Thyroid gland (tissue), 4 donors: Measurements from ENCODE around the gene MRPL41. TPM values are rescaled to one million over a fixed set of nuclear protein-coding genes. Genes with fewer than 3 reads are reported as not detected.

Experiments used
- DNase-seq, 2 donors: peaks; one replicate each; pipeline ENCODE4 v3.0.0-alpha.2; 2019
- H3K27ac ChIP-seq, 3 donors: fragments of 200-600 bp; sonication (generic); 1 replicate in 2 of 3; 2 replicates in 1 of 3; pipeline ENCODE4 v1.5.1; 2016 to 2019; ENCODE audit warnings: mild to moderate bottlenecking in 1 of 3, moderate library complexity in 1 of 3
- H3K27me3 ChIP-seq: fragments of 200-600 bp; sonication (generic); one replicate; pipeline ENCODE4 v1.5.1; 2019
- H3K36me3 ChIP-seq, 2 donors: fragments of 200-600 bp; sonication (generic); one replicate each; pipeline ENCODE4 v1.5.1; 2016 to 2019
- H3K4me1 ChIP-seq, 2 donors: fragments of 200-600 bp; sonication (generic); one replicate each; pipeline ENCODE4 v1.5.1; 2017 to 2019
- H3K4me3 ChIP-seq, 3 donors: fragments of 200-600 bp; sonication (generic); replicated peaks in 1 of 3; 1 replicate in 2 of 3; 2 replicates in 1 of 3; pipeline ENCODE4 v1.5.1; 2016; ENCODE audit warnings: mild to moderate bottlenecking in 1 of 3
- H3K9me3 ChIP-seq: fragments of 200-600 bp; sonication (generic); one replicate; pipeline ENCODE4 v1.5.1; 2017
- POLR2A ChIP-seq, 2 donors: fragments of 450-650 bp; IDR thresholded peaks; one replicate each; pipeline ENCODE4 v1.6.1; 2017; ENCODE audit warnings: antibody characterized with exemption in 2 of 2, mild to moderate bottlenecking in 2 of 2, moderate library complexity in 1 of 2
- whole genome bisulfite sequencing, 2 donors: methylation state at CpG; one replicate each; pipeline ENCODE4 v1.1.5; 2017; 5-methylcytosine and 5-hydroxymethylcytosine counted together
- intact Hi-C: fragments of 100-400 bp; cut with DNase I; formaldehyde crosslinking; loops from one replicate; pipeline ENCODE4 v1.15.1; 2023
- total RNA-seq, 4 donors: library from RNA; depleted of rRNA; stranded (reverse); fragments of >200 nt; gene quantifications; one replicate each; pipeline ENCODE4 v1.2.3, GENCODE V29; 2016
- TF ChIP-seq, protein P1 (sequence below), 6 experiments: fragments of 200-600 bp in 3 of 6; fragments of 450-650 bp in 3 of 6; sonication (generic) in 3 of 6; IDR thresholded peaks; one replicate each; pipeline ENCODE4 v1.5.1; 2016 to 2019; ENCODE audit warnings: antibody characterized with exemption in 6 of 6, mild to moderate bottlenecking in 2 of 6, inconsistent platforms in 1 of 6, moderate library complexity in 1 of 6

The MRPL41 gene
- total RNA-seq, 4 donors from 2014 or later, result 24.5 to 67.2 (median 47.7) TPM

DNA sequence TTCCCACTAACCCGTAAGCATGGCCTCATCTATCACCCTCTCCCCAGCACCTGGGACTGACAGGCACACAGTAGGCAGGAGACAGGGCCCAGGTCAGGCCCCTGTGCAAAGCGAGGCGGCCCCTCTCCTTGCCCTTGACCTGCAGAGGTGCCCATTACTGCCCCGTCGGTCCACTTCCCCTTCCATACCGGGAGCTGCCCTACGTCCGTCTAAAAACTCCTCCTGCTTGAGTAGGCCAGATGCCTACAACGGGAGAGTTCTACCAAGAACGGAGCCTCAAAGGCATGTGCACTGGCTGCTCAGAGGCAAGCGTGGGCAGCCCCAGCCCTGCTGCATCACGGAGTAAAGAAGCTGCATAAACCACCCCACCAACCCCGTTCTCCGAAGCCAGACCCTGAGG, 31.7 kb downstream of the MRPL41 start:
- Histone ChIP-seq H3K4me3 (no peak overlapping the region), H3K4me1 (peaks cover 5% of the 10 kb centered on the region in 2 donors), H3K27ac (no peak overlapping the region), H3K9me3 (no peaks in the 10 kb centered on the region), H3K36me3 (peaks cover 7 to 8% of the 10 kb centered on the region in 2 donors), H3K27me3 (no peaks in the 10 kb centered on the region)
- no peak for DNase-seq
- intact Hi-C loops, result no loop called here
- 87 to 91% methylated on average over 11 to 14 of the region's 14 CpGs for WGBS, 2 donors
- TF ChIP-seq, protein P1, sequence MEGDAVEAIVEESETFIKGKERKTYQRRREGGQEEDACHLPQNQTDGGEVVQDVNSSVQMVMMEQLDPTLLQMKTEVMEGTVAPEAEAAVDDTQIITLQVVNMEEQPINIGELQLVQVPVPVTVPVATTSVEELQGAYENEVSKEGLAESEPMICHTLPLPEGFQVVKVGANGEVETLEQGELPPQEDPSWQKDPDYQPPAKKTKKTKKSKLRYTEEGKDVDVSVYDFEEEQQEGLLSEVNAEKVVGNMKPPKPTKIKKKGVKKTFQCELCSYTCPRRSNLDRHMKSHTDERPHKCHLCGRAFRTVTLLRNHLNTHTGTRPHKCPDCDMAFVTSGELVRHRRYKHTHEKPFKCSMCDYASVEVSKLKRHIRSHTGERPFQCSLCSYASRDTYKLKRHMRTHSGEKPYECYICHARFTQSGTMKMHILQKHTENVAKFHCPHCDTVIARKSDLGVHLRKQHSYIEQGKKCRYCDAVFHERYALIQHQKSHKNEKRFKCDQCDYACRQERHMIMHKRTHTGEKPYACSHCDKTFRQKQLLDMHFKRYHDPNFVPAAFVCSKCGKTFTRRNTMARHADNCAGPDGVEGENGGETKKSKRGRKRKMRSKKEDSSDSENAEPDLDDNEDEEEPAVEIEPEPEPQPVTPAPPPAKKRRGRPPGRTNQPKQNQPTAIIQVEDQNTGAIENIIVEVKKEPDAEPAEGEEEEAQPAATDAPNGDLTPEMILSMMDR (IDR thresholded peaks at IDR 0.05), result no peak
- no peak for TF ChIP-seq POLR2A (IDR thresholded peaks at IDR 0.05)

DNA sequence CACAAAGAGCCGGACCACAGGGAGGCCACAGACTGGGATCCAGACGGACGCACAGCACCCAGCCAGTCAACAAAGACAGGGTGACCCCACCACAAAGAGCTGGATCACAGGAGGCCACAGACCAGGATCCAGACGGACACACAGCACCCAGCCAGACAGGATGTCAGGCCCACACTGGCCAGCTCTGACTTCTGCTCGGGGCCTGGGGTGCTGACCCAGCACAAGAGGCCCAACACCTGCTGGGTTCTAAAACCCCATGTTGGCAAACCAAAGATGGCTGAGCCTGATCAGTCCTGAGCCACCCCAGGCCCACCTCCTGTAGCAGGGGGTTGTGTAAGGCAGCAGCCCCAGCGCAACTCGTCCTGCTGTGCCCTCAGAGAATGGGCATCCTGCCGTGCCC, 32.3 kb downstream of the MRPL41 start:
- 73 to 84% methylated on average over 5 to 8 of the region's 8 CpGs for WGBS, 2 donors
- intact Hi-C loops, result no loop called here
- Histone ChIP-seq H3K36me3 (peaks cover 7 to 8% of the 10 kb centered on the region in 2 donors), H3K27me3 (no peaks in the 10 kb centered on the region), H3K27ac (no peak overlapping the region), H3K4me3 (no peak overlapping the region), H3K4me1 (peaks cover 4 to 8% of the 10 kb centered on the region in 2 donors), H3K9me3 (no peaks in the 10 kb centered on the region)
- TF ChIP-seq, protein P1 (IDR thresholded peaks at IDR 0.05), result no peak
- TF ChIP-seq POLR2A (IDR thresholded peaks at IDR 0.05), result no peak
- no peak for DNase-seq

DNA sequence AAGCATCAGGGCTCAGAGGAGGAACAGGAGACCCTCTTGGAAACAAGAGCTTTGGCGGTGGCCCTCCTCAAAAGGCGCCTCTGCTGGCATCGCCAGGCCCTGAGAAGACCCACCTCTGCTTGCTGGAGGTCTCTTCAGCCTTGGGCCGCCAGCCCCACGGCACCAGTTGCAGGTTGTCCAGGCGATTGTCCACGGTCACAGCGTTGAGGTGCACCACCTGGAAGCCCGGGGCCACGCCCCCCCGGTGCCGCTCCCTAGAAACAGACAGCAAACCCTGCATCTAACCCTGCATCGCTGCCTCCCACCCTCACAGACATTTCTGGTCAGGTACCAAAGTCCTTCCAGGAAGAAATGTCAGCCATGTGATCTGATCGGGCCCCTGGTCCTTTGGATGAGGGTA, 35.2 kb downstream of the MRPL41 start:
- no peaks in the 10 kb centered on the region for H3K27me3 ChIP-seq
- no peak overlapping the region for H3K27ac ChIP-seq
- TF ChIP-seq POLR2A (IDR thresholded peaks at IDR 0.05), result no peak
- TF ChIP-seq, protein P1 (IDR thresholded peaks at IDR 0.05), result no peak
- H3K36me3 ChIP-seq, result peaks cover 7 to 8% of the 10 kb centered on the region in 2 donors
- no peak for DNase-seq
- WGBS, 2 donors, result 96% methylated on average over 3 to 14 of the region's 14 CpGs
- intact Hi-C loops, result no loop called here
- H3K4me1 ChIP-seq, result peaks cover 10 to 16% of the 10 kb centered on the region in 2 donors
- no peaks in the 10 kb centered on the region for H3K9me3 ChIP-seq
- no peak overlapping the region for H3K4me3 ChIP-seq

DNA sequence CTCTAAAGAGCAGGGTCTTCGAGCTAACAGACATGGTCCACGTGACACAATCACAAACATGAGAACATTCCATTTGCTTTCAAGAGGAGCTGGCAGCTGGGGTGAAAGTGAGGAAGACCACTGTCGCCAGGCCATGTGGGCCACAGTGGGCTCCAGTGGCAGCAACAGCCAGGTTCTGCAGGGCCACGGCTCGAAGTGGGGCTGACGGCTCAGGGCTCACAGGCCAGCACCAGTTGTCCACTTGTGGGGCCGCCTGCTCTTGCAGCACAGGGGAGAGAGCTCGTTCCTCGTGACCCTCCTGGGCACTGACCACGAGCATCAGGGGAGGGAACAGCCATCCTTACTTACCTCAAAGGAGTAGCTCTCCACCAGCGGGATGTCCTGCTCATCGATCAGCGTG, 36.6 kb downstream of the MRPL41 start:
- Histone ChIP-seq H3K27ac (no peak overlapping the region), H3K9me3 (no peaks in the 10 kb centered on the region), H3K4me3 (no peak overlapping the region), H3K4me1 (peaks cover 10 to 26% of the 10 kb centered on the region in 2 donors), H3K36me3 (peaks cover 7 to 8% of the 10 kb centered on the region in 2 donors), H3K27me3 (no peaks in the 10 kb centered on the region)
- intact Hi-C loops, result no loop called here
- no peak for DNase-seq
- TF ChIP-seq, protein P1 (IDR thresholded peaks at IDR 0.05), result no peak
- no peak for TF ChIP-seq POLR2A (IDR thresholded peaks at IDR 0.05)
- 85 to 91% methylated on average over 10 to 12 of the region's 13 CpGs for WGBS, 2 donors

DNA sequence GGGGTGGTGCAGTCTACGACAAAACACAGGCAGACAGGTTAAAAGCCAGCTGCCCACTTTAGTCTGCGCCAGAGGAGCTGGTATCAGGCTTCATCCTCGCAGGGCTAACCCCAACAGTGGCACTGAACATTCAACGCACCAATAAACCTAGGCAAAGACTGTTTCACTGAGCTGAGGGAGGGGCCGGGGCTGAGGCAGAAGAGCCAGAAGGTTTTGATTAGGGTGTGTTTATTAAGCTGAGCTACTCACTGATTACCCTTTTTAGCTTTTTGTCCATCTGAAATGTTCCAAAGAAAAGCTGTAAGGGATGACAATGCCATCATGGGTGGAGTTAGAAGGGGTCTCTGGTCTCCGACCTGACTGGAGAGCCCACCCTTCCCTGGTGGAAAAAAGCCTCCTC, 37.2 kb downstream of the MRPL41 start:
- Histone ChIP-seq H3K9me3 (no peaks in the 10 kb centered on the region), H3K27me3 (no peaks in the 10 kb centered on the region), H3K36me3 (peaks cover 7 to 8% of the 10 kb centered on the region in 2 donors), H3K4me3 (no peak overlapping the region), H3K4me1 (peaks cover 10 to 31% of the 10 kb centered on the region in 2 donors), H3K27ac (no peak overlapping the region)
- TF ChIP-seq, protein P1 (IDR thresholded peaks at IDR 0.05), result no peak
- no peak for TF ChIP-seq POLR2A (IDR thresholded peaks at IDR 0.05)
- intact Hi-C loops, result no loop called here
- no peak for DNase-seq
- 90 to 92% methylated on average over 5 to 6 of the region's 6 CpGs for WGBS, 2 donors
